ACC112 (cell line): Measurements from ENCODE around the gene EIF5.

Source experiments
- H2AFZ ChIP-seq: fragments of 200-600 bp; sonication (generic); one replicate; pipeline ENCODE4 v1.6.0; 2017; ENCODE audit warnings: antibody characterized with exemption, low read length; ENCODE audit not compliant: unreplicated experiment
- H3K27ac ChIP-seq: fragments of 200-600 bp; sonication (generic); 2 replicates; pipeline ENCODE4 v1.5.1; 2014; ENCODE audit warnings: low read depth, mild to moderate bottlenecking, antibody characterized with exemption, low read length, moderate library complexity
- H3K27me3 ChIP-seq: fragments of 200-600 bp; sonication (generic); 2 replicates; pipeline ENCODE4 v1.6.1; 2014; ENCODE audit warnings: mild to moderate bottlenecking, antibody characterized with exemption, low read length, moderate library complexity, mixed read lengths; ENCODE audit not compliant: insufficient read depth
- H3K36me3 ChIP-seq: fragments of 200-600 bp; sonication (generic); 2 replicates; pipeline ENCODE4 v1.6.1; 2016; ENCODE audit warnings: mild to moderate bottlenecking, antibody characterized with exemption, low read length, moderate library complexity, mixed read lengths; ENCODE audit not compliant: insufficient read depth
- H3K4me1 ChIP-seq: fragments of 200-600 bp; sonication (generic); one replicate; pipeline ENCODE4 v1.6.1; 2016; ENCODE audit warnings: low read length, mixed read lengths; ENCODE audit not compliant: insufficient read depth, unreplicated experiment, control insufficient read depth
- H3K4me3 ChIP-seq: fragments of 200-600 bp; sonication (generic); 2 replicates; pipeline ENCODE4 v1.5.1; 2014; ENCODE audit warnings: mild to moderate bottlenecking, low read depth, low read length
- H3K79me2 ChIP-seq: fragments of 200-600 bp; sonication (generic); one replicate; pipeline ENCODE4 v1.6.0; 2016; ENCODE audit warnings: low read length; ENCODE audit not compliant: control insufficient read depth, unreplicated experiment, insufficient read depth

EIF5 gene

GRCh38 chr14:103340480-103341212 lies 6.6 kb downstream of the EIF5 start:
- Histone ChIP-seq H2AFZ (no peak overlapping the region), H3K36me3 (peaks cover 86% of the 10 kb centered on the region), H3K4me1 (peaks cover 21% of the 10 kb centered on the region), H3K27ac (no peak overlapping the region), H3K79me2 (peaks cover 50% of the 10 kb centered on the region), H3K27me3 (no peaks in the 10 kb centered on the region), H3K4me3 (no peak overlapping the region)

GRCh38 chr14:103341250-103342129 lies 7.5 kb downstream of the EIF5 start:
- H3K36me3 ChIP-seq: peaks cover 77% of the 10 kb centered on the region
- H3K4me1 ChIP-seq: peaks cover 14% of the 10 kb centered on the region
- H3K27ac ChIP-seq: no peak overlapping the region
- no peaks in the 10 kb centered on the region for H3K27me3 ChIP-seq
- no peak overlapping the region for H2AFZ ChIP-seq
- peaks cover 41% of the 10 kb centered on the region for H3K79me2 ChIP-seq
- H3K4me3 ChIP-seq: no peak overlapping the region

- H3K36me3 ChIP-seq: peaks cover 59% of the 10 kb centered on the region
- no peaks in the 10 kb centered on the region for H3K27me3 ChIP-seq
- H3K4me1 ChIP-seq: peaks cover 10% of the 10 kb centered on the region
- H3K27ac ChIP-seq: no peak overlapping the region
- no peak overlapping the region for H3K4me3 ChIP-seq
- H2AFZ ChIP-seq: no peak overlapping the region
- H3K79me2 ChIP-seq: peaks cover 23% of the 10 kb centered on the region
Measured at GRCh38 chr14:103343164-103343879, 9.3 kb downstream of the EIF5 start.

- Histone ChIP-seq H3K4me3 (no peak overlapping the region), H3K36me3 (peaks cover 51% of the 10 kb centered on the region), H3K27me3 (no peaks in the 10 kb centered on the region), H2AFZ (no peak overlapping the region), H3K4me1 (peaks cover 10% of the 10 kb centered on the region), H3K79me2 (peaks cover 15% of the 10 kb centered on the region), H3K27ac (peak overlapping the region; percentile 36)
Measured at GRCh38 chr14:103343905-103344797, 10.1 kb downstream of the EIF5 start.

- Histone ChIP-seq H3K27me3 (no peaks in the 10 kb centered on the region), H2AFZ (no peak overlapping the region), H3K4me3 (no peak overlapping the region), H3K79me2 (no peaks in the 10 kb centered on the region), H3K4me1 (peaks cover 10% of the 10 kb centered on the region), H3K27ac (peak overlapping the region; percentile 36), H3K36me3 (peaks cover 30% of the 10 kb centered on the region)
Measured at GRCh38 chr14:103346286-103346685, 12.2 kb downstream of the EIF5 start.

GRCh38 chr14:103347091-103347815 lies 13.2 kb downstream of the EIF5 start:
- no peak overlapping the region for H3K27ac ChIP-seq
- peaks cover 10% of the 10 kb centered on the region for H3K4me1 ChIP-seq
- H3K4me3 ChIP-seq: no peak overlapping the region
- H2AFZ ChIP-seq: no peak overlapping the region
- H3K27me3 ChIP-seq: no peaks in the 10 kb centered on the region
- peaks cover 21% of the 10 kb centered on the region for H3K36me3 ChIP-seq
- no peaks in the 10 kb centered on the region for H3K79me2 ChIP-seq

- Histone ChIP-seq H3K4me1 (peaks cover 10% of the 10 kb centered on the region), H3K36me3 (peaks cover 14% of the 10 kb centered on the region; the same call in 1 of the 2 replicates), H3K27me3 (no peaks in the 10 kb centered on the region), H2AFZ (no peak overlapping the region), H3K4me3 (no peak overlapping the region), H3K79me2 (no peaks in the 10 kb centered on the region), H3K27ac (no peak overlapping the region)
Measured at GRCh38 chr14:103348154-103348553, 14.1 kb downstream of the EIF5 start.

- Histone ChIP-seq H3K4me3 (no peak overlapping the region), H3K36me3 (peaks cover under 1% of the 10 kb centered on the region; the same call in 1 of the 2 replicates), H3K4me1 (peaks cover 2% of the 10 kb centered on the region), H3K27me3 (no peaks in the 10 kb centered on the region), H2AFZ (no peak overlapping the region), H3K79me2 (no peaks in the 10 kb centered on the region), H3K27ac (no peak overlapping the region)
Measured at GRCh38 chr14:103349982-103350381, 15.9 kb downstream of the EIF5 start.

GRCh38 chr14:103353362-103353761 lies 19.3 kb downstream of the EIF5 start:
- Histone ChIP-seq H3K79me2 (no peaks in the 10 kb centered on the region), H3K27ac (no peak overlapping the region), H3K4me3 (no peak overlapping the region), H2AFZ (no peak overlapping the region), H3K27me3 (no peaks in the 10 kb centered on the region), H3K36me3 (no peaks in the 10 kb centered on the region), H3K4me1 (no peaks in the 10 kb centered on the region)
